Right atrium auricular region (tissue), 2 donors: ENCODE results near the gene AGBL2. TPM values are rescaled to one million over a fixed set of nuclear protein-coding genes. Genes with fewer than 3 reads are reported as not detected.
"Not testable (repeated sequence)": the region's sequence is repeated elsewhere in the genome, so short reads cannot be mapped to it uniquely, and the experiment has no call there.

ENCODE experiments used
- DNase-seq: peaks from one replicate; pipeline ENCODE4 v3.0.0-alpha.2; 2019; ENCODE audit warnings: low spot score
- H3K27ac ChIP-seq, 2 donors: fragments of 200-600 bp; sonication (generic); 1 replicate in 1 of 2; 2 replicates in 1 of 2; pipeline ENCODE4 v1.5.1; 2016 to 2019
- H3K27me3 ChIP-seq, 2 donors: fragments of 200-600 bp; sonication (generic); one replicate each; pipeline versions ENCODE4 v1.5.1 to v1.6.0; 2017 to 2019
- H3K36me3 ChIP-seq: fragments of 200-600 bp; sonication (generic); one replicate; pipeline ENCODE4 v1.5.1; 2016
- H3K4me1 ChIP-seq, 2 donors: fragments of 200-600 bp; sonication (generic); one replicate each; pipeline versions ENCODE4 v1.5.1 to v1.6.0; 2017 to 2019
- H3K4me3 ChIP-seq, 2 donors: fragments of 200-600 bp; sonication (generic); 1 replicate in 1 of 2; 2 replicates in 1 of 2; pipeline ENCODE4 v1.5.1; 2017 to 2019; ENCODE audit warnings: mild to moderate bottlenecking in 1 of 2, moderate library complexity in 1 of 2
- H3K9me3 ChIP-seq, 2 donors: fragments of 200-600 bp; sonication (generic); one replicate each; pipeline ENCODE4 v1.5.1; 2019
- total RNA-seq, 2 donors: library from RNA; depleted of rRNA; stranded (reverse); fragments of >200 nt; gene quantifications; one replicate each; pipeline ENCODE4 v1.1.0, GENCODE V29; 2016
- TF ChIP-seq, protein P1 (sequence below), 2 donors: fragments of 200-600 bp; sonication (generic); IDR thresholded peaks; one replicate each; pipeline ENCODE4 v1.5.1; 2019; ENCODE audit warnings: antibody characterized with exemption in 2 of 2

AGBL2 gene
- total RNA-seq, 2 donors from 2014 or later = not detected

DNA sequence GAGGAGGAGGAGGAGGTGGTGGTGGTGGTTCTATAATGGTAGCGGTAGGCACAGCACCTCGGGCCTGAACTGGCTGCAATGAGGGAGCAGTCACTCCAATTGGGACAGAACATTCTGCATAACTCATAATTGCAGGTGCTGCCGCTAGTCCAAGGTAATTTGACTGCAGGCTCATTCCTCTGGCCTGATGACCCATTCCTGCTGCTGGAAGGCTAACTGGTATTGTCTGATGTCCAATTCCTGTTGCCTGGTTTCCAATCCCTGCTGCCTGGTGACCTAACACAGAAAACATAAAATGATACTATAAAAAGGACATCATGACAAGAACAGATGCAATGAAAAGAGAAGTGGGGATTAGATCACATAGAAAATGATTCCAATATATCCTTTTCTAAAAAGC, 7.9 kb upstream of the AGBL2 start:
- no peaks in the 10 kb centered on the region for H3K27me3 ChIP-seq
- peaks cover 0 to 13% of the 10 kb centered on the region in 2 donors for H3K4me1 ChIP-seq
- TF ChIP-seq, protein P1, sequence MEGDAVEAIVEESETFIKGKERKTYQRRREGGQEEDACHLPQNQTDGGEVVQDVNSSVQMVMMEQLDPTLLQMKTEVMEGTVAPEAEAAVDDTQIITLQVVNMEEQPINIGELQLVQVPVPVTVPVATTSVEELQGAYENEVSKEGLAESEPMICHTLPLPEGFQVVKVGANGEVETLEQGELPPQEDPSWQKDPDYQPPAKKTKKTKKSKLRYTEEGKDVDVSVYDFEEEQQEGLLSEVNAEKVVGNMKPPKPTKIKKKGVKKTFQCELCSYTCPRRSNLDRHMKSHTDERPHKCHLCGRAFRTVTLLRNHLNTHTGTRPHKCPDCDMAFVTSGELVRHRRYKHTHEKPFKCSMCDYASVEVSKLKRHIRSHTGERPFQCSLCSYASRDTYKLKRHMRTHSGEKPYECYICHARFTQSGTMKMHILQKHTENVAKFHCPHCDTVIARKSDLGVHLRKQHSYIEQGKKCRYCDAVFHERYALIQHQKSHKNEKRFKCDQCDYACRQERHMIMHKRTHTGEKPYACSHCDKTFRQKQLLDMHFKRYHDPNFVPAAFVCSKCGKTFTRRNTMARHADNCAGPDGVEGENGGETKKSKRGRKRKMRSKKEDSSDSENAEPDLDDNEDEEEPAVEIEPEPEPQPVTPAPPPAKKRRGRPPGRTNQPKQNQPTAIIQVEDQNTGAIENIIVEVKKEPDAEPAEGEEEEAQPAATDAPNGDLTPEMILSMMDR (IDR thresholded peaks at IDR 0.05) = no peak
- H3K36me3 ChIP-seq = peaks cover 82% of the 10 kb centered on the region
- H3K9me3 ChIP-seq = no peaks in the 10 kb centered on the region
- no peak for DNase-seq
- H3K27ac ChIP-seq = peak overlapping the region in 1 of 2 donors; percentile 10
- H3K4me3 ChIP-seq = no peak overlapping the region

DNA sequence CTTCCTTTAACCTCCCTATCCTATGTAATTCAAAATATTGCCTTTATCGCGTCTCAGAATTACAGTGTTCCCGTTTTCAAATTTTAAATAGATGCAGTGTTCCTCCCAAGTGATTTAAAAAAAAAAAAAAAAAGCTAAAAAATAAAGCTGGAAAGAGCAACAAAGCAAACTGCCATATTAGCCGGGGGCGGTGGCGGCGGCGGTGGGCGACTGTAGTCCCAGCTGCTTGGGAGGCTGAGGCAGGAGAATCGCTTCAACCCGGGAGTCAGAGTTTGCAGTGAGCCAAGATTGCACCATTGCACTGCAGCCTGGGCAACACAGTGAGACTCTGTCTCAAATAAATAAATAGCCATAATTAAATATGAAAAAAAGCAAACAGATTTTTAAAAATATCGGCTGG, 5.5 kb upstream of the AGBL2 start:
- DNase-seq = no peak
- Histone ChIP-seq H3K9me3 (no peaks in the 10 kb centered on the region), H3K4me3 (no peak overlapping the region), H3K36me3 (peaks cover 74% of the 10 kb centered on the region), H3K27me3 (no peaks in the 10 kb centered on the region), H3K27ac (no peak overlapping the region), H3K4me1 (peaks cover 0 to 13% of the 10 kb centered on the region in 2 donors)
- TF ChIP-seq, protein P1 (IDR thresholded peaks at IDR 0.05) = no peak

DNA sequence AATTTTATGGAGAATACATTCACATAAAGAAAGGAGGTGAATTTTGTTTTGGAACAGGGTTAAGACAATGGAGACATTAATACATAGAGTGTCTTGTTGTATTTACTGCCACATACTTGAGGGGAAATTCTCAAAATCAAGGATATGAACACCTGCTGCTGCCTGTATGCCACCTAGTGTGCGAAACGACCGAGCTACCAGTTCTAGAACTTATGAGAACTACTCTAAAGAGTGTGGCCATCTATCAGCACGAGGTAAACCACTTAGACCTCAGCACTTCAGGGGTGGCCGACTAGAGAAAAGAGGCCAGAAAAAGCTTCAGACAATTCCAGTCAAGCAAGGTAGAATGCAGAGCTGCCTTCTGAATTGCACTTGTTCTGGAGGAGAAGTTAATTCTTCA, 1.5 kb upstream of the AGBL2 start:
- H3K9me3 ChIP-seq = no peaks in the 10 kb centered on the region
- TF ChIP-seq, protein P1 (IDR thresholded peaks at IDR 0.05) = no peak
- no peak for DNase-seq
- H3K4me3 ChIP-seq = no peak overlapping the region
- no peak overlapping the region for H3K27ac ChIP-seq
- H3K4me1 ChIP-seq = peaks cover 0 to 6% of the 10 kb centered on the region in 2 donors
- H3K36me3 ChIP-seq = peaks cover 44% of the 10 kb centered on the region
- no peaks in the 10 kb centered on the region for H3K27me3 ChIP-seq

DNA sequence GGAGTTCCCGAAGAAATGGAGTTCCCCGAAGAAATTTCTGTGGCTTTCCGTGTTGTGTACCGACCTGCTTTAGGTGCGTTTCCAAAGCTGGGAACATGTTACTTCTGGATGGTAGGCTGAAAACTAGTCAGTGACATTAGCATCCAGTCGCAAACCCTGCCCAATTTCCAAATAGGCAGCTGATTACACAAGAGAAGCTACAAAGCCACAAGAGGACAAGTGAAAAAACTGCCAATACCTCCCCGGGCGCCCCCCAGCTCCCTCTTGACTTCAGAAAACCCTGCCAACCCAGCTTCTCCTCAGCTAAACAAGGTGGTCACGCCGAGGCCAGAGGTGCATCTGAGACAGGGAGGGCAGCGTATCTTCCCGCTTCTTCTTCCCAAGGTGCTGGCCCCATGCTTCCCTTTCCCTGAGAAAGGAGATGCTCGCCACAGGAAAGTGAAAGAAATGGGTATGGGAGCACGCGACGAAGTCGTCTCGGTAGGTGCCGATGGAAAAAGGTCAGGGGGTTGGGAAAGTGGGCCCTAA, 551 bp downstream of the AGBL2 start:
- peak overlapping the region; percentile 53 to 75 for H3K4me3 ChIP-seq
- TF ChIP-seq, protein P1 (IDR thresholded peaks at IDR 0.05) = no peak
- no peaks in the 10 kb centered on the region for H3K9me3 ChIP-seq
- peaks cover 0 to 6% of the 10 kb centered on the region in 2 donors for H3K4me1 ChIP-seq
- no peaks in the 10 kb centered on the region for H3K27me3 ChIP-seq
- DNase-seq = no peak
- H3K36me3 ChIP-seq = peaks cover 25% of the 10 kb centered on the region
- peak overlapping the region; percentile 50 to 72 for H3K27ac ChIP-seq

DNA sequence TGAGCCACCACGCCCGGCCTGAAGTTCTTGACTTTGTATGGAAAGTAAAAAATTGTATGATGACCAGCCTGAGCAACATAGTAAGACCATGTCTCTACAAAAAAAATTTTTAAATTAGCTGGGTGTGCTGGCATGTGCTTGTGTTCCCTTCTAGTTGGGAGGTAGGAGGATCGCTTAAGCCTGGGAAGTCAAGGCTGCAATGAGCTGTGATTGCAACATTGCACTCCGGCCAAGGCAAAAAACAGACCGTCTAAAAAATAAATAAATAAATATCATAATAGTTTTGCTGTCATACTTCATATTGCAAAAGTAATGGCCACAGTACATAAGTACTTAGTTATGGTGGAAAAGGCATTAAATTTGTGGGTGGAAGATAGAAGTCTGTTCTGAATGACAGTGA, 3.4 kb downstream of the AGBL2 start:
- H3K9me3 ChIP-seq = no peaks in the 10 kb centered on the region
- no peak for DNase-seq
- peaks cover 3% of the 10 kb centered on the region for H3K36me3 ChIP-seq
- peaks cover 0 to 6% of the 10 kb centered on the region in 2 donors for H3K4me1 ChIP-seq
- no peak overlapping the region for H3K4me3 ChIP-seq
- H3K27ac ChIP-seq = no peak overlapping the region
- H3K27me3 ChIP-seq = no peaks in the 10 kb centered on the region
- TF ChIP-seq, protein P1 (IDR thresholded peaks at IDR 0.05) = no peak

DNA sequence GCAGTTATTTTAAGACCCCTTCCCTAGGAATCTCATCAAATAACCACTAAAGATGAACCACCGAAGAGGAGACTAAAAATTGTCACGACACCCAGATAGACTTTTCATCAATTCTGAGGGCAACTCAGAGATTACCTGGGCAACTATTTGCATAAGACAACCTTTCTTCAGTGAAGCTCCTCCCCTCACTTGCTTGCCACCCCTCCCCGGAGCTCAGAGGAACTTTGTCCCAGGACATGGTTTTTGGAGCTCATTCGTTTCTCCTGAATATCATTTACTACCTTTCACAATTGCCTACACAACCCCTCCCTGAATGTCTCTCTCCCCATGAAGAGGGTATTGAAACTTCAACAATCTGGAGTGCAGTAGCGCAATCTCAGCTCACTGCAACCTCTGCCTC, 3.9 kb downstream of the AGBL2 start:
- Histone ChIP-seq H3K4me1 (peaks cover 0 to 6% of the 10 kb centered on the region in 2 donors), H3K27me3 (no peaks in the 10 kb centered on the region), H3K9me3 (no peaks in the 10 kb centered on the region), H3K36me3 (no peaks in the 10 kb centered on the region), H3K27ac (no peak overlapping the region), H3K4me3 (no peak overlapping the region)
- TF ChIP-seq, protein P1 (IDR thresholded peaks at IDR 0.05) = no peak
- no peak for DNase-seq

DNA sequence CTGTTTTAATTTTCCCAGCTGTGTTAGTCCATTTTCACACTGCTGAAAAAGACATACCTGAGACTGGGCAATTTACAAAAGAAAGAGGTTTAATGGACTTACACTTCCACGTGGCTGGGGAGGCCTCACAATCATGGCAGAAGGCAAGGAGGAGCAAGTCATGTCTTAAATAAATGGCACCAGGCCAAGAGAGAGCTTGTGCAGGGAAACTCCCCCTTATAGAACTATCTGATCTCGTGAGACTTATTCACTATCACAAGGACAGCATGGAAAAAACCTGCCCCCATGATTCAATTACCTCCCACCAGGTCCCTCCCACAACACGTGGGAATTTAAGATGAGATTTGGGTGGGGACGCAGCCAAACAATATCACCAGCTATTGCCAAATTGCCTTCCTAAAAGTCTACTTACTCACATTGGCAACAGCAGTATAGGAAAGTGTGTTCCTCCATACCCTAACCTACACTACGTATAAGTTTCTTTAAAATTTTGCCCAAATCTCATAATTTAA, 7.8 kb downstream of the AGBL2 start:
- not testable (repeated sequence) for H3K9me3 ChIP-seq, H3K27me3 ChIP-seq, H3K4me3 ChIP-seq, H3K4me1 ChIP-seq, H3K27ac ChIP-seq, DNase-seq, H3K36me3 ChIP-seq
